TTC549 (cell line): ENCODE results near the gene TGFBR3.

ENCODE experiments used
- FAIRE-seq: peaks from 2 replicates; lab custom pipeline; 2012; peaks lifted over from hg19 to GRCh38; lab: Jason Lieb, UNC

The TGFBR3 gene

DNA sequence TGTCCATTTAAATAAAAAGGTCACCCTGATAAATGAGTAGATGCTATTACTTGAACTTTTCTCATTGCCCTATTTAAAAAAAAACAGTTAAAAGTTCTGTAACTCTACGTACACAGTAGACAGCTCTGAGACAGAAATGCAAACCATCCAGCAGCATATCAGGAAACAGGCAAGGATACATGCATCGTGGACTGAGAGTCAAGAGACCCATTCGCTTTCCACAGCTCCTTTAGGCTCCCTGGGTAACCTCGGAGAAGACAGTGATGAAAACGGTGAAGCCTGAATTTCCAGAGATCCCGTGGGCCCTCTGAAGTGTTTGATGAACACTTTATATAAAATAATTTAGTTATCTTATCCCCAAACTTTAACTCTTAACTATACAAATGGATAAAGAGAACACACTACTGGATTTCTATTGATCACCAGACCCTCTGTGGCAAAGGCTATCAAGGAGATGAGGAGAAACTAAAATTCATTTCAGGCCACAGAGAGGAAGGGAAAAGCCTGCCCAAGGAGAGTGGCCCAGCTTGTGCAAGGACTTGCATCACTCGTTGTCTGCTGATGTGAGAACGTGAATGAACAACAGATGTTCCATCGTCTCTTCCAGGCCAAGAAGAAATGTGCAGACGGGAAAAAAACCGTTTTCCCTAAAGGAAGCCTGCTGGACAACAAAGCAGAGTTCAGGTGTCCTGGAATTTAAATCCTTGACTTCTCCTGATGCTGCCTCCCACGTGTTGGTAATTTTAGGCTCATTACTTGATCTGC lies 131.0 kb downstream of the TGFBR3 start:
- FAIRE-seq: no peak

DNA sequence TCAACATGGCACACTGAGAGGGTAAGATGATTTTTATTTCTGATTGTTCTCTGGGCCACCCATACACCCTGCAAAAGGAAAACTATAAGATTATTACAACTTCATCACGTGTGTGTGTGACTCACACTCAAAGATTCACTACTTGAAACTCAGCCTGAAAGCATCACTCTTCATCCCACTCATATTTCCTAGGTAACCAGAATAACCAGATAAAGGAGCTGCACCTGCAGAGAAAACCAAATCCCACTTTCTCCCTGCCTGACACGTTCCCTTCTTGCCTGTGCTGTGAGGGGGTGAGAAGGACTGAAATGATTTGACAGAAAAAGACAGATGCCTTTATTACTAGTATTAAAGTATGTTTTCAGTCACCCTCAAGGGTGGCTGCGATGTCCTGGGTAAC lies 131.6 kb downstream of the TGFBR3 start:
- no peak for FAIRE-seq

DNA sequence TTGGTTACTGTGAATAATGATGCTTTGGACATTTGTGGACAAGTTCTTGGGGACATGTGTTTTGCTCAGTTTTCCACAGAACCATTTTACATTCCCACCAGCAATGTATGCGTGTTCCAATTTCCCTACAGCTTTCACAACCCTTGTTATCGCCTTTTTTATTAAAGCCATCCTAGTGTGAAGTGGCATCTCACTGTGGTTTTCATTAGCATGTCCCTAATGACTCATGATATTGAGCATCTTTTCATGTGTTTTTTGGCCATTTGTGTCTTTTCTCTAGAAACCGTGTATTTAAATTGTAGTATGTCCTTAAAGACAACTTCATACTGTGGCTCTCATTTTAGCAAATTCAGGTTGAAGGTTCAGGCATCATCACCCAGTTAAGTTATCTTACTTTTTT lies 132.1 kb downstream of the TGFBR3 start:
- no peak for FAIRE-seq

DNA sequence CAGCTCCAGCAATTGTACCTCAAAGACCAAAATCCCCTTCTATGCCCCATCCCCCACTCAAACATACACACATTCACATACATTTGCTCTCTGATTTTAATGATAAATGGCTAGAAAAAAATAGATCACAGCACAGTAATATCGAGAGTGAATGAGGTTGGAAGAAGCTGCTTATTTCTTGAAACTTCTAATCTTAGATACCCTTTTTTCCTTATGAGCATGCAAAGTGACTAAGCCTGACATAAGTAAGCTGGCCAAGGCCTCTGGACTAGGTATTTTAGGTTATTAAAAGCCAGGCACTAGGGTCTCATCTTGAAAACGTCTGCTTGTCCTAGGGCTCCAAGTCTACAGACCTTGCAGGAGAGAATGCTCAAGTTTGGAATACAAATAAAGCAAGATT lies 133.6 kb downstream of the TGFBR3 start:
- FAIRE-seq: no peak

DNA sequence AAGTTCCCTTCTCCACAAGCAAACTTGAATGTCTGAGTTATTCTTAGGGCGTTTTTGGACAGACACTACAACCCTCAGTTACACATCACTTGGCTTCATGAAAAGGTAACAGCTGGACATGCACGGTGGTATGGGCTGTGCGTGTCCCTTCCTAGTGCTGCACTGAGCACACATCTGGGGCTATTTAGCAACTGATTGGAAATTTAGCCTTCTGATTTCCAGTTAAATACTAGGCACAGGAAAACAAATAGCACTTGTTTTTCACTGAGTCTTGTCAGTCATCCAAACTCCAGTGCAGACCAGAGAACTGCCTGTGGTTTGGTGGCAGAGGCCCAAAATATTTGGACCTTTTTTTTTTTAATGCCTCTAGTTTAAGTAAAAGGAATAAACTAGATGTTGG lies 134.7 kb downstream of the TGFBR3 start:
- no peak for FAIRE-seq

DNA sequence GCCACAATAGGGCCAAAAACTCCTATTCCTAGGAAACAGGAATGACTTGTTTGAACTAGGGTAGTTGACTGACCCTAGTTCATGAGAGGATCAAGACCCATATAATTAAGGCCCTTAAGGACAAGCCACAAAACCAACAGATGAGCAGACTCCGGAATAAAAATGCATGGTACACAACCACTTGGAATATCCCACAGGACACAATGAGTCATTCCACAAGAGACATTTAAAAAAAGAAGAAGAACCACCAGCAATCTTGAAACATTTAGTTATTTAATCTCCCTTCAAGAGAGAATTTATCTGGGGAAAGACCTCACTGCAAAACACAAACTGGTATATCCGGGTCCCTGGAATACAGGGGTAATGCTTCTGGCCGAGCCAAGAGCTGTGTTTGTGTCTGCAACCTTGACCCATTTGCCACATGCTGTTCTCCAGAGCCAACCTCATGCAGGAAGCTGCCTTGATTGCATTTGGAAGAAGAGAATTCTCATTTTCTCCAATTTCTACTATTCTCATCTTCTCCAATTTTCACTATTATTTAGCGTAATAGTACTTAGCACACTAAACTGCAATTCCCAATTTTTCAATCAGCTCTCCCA lies 135.5 kb downstream of the TGFBR3 start:
- FAIRE-seq: no peak

DNA sequence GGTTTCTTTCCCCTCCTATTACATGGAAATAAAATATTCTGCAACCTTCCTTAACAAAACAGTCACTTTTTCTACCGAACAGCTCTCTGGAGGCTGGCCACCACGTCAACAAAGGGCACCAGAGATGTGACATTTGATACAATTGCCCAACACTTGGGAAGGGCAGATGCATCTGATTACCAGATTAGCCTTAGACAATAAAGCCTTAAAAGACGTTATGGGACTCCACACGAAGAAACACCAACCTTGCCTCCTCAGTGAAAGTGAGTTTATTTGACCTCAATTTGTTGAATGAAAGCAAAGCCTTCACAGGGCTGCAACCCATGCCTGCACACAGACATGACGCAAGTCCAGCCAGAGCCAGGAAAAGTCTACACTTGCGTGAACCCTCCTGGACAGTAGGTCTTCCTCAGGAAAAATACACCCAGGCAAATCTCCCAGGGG lies 136.1 kb downstream of the TGFBR3 start:
- no peak for FAIRE-seq

DNA sequence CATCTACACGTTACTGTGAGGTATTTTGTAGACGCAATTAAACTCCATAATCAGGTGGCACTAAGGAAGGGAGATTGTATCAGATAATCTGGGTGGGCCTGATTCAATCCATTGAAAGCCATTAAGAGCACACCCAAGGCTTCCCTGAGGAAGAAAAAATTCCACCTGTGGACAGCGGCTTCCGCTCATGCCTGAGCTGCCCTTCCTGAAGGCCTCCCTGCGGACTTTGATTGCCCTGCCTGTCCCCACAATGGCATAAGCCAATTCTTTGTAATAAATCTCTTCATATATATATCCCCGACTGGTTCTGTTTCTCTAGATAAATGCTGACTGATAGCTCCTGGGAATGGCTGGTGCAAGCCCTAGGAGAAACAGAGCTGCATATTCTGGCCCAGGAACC lies 138.3 kb downstream of the TGFBR3 start:
- FAIRE-seq: no peak

DNA sequence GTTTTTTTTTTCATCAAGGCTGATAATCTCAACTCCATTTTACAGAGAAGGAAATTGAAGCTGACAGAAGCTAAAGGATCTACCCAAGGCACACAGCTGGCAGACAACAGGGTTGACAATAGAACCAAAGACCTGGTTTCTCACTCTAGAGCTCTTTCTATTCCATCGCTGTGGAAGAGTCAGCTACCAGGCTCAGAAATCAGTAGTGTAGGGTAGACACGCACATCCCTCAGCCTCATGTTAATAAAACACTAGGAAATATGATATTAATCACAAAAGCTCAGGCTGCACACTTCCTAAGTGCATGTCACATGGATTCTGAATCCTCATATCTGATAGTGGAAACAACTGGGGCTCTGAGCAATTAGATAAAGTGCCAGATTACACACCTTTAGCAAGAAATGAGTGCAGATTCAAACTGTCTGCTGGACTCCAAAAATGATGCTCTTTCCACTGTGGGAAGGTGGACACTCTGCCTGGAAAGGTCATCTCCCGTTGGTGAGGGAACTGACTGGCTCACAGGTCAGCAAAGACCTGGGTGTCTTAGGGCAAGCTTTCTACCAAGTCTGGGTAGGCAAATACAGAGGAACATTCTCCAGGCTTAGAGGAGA lies 139.1 kb downstream of the TGFBR3 start:
- no peak for FAIRE-seq

DNA sequence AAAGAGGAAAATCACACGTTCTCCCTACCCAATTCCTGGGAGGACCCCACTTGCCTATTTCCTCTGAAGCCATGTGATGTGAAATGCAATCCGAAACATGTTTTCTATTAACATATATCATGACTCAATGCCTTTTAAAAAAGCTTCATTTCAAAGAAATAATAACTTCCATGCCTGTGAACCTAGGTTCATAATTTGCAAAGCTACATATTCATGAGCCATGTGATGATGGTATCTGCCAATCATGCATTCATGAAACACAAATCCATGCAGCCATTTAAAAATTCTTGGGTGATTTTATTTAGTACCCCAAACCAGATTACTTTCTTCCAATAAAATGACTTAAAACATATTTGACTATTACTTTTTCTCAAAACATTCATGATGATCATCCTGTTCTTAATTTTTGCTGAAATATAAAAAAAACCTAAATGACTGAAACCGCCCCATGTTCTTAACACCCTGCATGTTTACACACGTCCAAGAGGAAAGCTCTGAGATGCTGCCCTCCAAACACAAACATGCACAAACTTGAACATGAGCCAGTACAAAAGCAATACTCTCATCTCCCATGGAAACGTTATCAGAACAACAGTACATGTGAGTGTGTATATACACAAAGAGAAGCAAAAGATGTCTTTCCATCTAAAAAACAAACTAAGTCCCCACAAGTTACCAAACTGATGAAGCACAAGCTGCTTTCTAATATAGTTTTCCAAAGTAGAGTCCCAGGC lies 140.1 kb downstream of the TGFBR3 start:
- no peak for FAIRE-seq

DNA sequence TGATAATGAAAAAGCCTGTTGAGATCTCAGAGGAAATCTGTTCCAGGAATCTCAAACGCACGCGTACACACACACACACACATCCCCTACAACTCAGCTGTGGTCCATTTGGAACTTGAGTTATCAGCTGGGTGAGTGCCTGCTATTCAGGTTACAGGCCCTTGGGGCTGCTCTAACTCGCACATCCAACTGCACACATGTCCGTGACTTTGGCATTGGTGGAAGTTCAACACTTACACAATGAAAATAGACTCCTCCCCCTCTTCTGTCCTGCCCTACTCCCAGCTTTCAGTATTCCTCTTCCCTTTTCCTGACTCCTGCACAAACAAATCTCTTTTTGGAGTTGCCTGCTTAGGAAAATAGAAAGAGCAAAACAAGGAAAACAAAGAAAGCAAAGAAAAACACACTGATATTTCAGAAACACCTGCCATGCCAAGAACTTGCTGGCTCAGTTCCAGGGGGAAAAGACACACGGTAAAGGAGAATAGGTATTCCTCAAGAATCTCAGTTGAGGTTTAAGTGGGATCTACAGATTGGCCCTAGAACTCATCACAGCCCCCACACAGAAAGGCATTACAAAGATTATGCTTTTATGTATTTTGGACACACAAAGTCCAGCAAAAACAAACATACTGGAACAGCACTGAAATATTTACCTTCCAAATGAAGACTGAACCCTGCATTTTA lies 140.9 kb downstream of the TGFBR3 start:
- FAIRE-seq: no peak

DNA sequence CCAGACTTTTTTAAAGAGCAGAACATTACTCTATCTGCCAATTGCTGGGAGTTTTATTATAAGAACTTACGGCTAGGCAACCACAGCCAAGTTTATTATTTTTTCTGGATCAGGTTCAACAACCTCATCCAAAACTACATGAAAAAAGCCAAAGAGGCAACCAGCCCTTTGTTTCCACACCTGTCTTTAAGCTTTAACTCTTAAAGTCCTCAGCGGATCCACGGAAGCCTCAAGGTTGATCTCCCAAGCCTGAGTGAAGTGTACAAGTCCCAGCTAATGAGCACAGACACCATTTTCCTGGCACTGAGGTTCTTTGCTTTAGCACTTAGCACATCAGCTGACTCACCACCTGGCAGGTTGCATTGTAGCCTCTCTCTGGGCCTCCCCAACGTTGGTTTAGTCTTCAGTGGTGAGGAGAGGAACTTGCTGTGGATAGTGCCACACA lies 143.1 kb downstream of the TGFBR3 start:
- no peak for FAIRE-seq

DNA sequence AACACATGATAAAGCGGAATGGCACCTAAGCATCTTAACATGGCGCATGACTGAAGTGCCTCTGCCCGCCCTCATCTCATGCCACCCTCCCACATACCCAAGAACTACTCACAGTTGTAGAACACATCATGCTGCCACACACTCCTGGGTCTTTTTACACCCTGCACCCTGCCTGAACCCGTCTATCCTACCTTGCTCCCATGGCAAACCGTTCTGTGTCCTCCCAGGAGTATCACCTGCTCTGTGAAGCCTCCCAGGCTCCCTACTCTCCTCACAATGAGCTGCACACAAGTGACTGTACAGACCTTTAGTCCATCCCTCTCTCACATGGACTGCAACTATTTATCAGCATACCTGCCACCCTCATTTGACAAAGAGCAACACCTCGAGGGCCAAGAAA lies 144.0 kb downstream of the TGFBR3 start:
- no peak for FAIRE-seq

DNA sequence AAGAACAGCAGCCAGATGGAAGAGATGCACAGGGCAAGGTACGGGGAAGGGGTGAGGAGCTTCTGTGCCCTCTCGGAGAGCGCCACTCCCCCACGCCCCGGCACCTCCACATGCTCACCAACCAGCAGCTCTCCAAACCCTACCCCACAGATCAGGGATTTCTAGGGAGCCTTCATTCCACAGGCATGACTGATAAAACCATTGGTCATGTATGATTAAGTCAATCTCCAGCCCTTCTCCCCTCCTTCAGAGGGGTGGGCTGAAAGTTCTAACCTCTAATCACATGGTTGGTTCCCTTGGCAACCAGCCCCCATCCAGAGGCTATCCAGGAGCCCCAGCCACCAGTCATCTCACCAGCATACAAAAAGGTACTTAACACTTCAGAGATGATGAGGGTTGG lies 144.7 kb downstream of the TGFBR3 start:
- FAIRE-seq: no peak

DNA sequence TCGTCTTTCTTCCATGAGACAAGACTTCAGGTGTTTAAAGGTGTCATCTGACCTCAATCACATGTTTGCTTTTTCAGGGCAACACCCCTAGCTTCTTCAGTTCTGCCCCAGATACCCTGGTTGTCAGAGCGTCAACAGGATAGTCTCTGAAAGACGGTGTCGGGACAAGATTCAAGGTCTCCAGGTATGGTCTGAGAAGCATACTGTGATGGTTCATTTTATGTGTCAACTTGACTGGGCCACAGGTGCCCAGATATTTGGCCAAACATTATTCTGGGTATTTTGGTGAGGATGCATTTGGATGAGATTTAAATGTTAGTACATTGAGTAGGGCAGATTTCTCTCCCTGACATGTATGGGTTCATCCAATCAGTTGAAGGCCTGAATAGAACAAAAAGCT lies 148.3 kb downstream of the TGFBR3 start:
- FAIRE-seq: no peak

DNA sequence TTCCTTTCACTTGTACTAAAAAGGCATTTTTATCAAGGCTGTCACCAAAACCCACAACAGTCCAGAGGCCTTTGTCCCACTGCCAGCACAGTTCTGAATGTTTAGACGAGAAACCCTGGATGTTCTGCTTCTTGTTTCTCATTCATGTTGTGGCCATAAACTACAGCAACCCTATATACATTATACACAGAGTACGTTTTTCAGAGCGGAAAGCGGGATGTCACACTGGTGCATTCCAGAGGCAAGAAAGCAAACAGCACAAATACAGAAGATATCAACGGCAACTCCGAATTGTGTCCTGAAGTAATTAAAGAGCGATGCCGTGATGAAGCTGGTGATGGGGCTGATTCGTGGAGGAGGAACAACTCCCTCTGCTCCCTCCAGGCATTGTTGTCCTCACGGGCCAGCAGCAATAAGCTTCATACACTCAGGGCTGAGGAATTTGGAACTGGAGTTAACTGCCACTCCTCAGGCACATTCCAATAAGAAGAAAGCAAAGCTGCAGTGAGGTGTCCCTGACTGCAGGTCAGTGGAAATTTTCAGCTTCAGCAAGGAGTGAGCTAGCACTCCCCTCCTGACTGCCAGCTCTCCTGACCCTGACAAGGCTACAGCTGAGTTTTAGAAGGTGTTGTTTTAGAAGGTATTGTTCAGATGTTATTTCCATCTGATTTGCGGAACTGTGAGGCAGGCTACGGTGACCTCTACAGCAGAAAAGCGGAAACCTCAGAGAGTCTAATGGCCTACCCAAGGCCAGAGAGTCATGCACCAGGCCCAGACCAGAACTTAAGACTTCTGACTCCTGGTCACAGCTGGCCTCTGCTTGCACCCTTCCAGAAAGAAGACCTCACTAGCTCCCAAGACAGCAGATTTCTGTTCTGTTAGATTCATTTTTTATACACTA lies 149.0 kb downstream of the TGFBR3 start:
- FAIRE-seq: no peak

DNA sequence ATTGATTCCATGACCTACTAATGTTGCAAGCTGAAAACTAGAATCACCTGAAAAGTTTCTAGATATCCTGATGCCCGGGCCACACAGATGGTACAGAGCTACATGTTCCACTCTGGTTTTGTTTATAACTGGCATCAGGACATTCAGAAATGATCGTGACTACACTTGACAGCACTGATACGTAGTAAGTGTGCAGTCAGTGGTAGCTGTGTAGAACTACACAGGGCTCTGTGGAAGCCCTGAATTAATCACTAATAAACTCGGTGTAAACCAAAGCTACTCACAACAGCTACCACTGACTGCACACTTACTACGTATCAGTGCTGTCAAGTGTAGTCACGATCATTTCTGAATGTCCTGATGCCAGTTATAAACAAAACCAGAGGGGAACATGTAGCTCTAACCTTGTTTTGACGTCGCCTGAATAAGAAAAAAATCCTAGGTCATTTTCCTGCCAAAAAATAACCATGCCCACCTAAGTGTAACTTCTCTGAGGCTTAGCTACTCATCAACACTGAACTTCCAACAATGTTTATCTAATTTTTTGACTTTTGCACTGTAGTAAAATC lies 149.7 kb downstream of the TGFBR3 start:
- FAIRE-seq: no peak

DNA sequence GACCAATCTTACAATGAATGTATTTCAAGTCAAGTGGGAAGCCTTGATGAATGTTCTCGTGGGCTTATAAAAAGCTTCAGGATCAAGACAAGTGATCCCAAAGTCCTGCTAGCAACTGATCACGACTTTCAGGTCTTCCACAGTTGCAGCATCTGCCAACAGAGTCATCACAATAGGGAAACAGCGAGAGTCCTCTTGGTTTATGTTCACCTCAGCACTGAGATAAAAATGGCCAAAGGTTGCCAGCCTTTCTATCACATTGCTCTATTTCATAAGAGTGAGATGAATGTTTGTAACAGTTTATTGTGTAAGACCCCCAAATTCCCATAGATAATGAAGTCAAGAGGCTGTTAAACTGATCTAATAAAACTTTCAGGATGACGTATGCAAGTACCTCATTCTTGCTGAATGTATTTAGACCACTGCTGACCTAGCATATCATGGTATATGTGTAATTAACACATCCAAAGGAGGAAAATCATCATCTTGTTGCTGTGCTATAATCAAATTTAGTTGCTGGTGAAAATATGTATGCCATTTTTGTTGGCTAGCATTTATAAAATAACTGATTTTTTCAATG lies 150.6 kb downstream of the TGFBR3 start:
- FAIRE-seq: no peak

DNA sequence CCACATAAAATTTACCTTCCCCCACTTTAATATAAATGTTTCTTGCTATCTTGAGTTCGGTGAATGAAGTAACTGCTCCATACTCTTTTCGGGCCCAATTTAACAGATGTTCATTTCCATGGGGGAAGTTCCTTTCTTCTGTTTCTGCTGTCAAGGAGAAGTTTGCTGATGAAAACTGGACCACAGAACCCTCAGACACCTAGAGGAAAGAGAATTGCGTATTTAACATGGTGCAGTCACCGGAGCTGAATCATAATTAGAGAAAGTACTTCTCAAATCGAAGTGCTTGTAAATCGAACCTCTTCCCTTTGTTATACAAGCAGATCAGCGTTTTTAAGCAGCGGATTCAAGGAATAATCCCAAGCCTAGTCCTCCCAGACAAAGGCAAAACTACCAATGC lies 151.2 kb downstream of the TGFBR3 start:
- FAIRE-seq: no peak

DNA sequence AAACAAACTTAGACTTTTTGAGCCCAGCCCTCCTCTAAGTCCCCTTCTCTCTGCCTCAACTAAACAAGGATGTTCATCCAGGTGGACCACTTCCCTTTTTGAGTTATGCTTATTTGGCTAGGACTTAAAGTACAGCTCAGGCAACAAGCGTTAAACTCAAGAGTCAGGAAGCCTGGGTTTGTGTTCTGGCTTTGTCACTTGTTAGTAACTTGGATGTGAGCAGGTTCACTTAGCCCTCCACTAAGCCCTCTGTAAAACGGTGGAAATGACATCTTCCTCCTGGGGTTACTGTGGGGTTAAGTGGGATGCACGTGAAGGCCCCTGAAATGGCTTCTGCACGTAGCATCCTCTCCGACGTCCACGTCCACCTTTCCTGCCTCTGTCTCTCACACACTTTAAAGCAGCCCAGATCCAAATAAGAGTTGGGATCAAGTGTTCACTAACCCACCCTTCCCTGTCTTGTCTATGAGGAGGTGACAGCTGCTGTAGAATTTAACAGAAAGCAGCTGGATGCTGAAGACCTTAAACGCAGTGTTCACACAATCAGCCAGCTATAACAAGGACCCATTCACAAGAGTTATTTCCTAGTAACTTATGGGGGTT lies 152.7 kb downstream of the TGFBR3 start:
- FAIRE-seq: no peak
